K562 (cell line): ENCODE data around the gene TMCO4. TPM values are rescaled to one million over a fixed set of nuclear protein-coding genes. Genes with fewer than 3 reads are reported as not detected.

ENCODE experiments used
- ATAC-seq: fragments of 200-7000 bp; cut with Tn5 transposase; 3 replicates; pipeline ENCODE4 v1.9.1; 2020; ENCODE audit warnings: moderate library complexity
- BruUV-seq: library from RNA; stranded (reverse); fragments of 400-500 nt; replicated peaks from 2 replicates; lab custom pipeline; 2021; lab: Mats Ljungman, UMichigan
- CTCF ChIA-PET: fragments of 300-600 bp; formaldehyde crosslinking; extraction: SDS; loops from one replicate; lab custom pipeline; 2021; ENCODE audit warnings: low intra/inter-chr PET ratio; lab: Yijun Ruan, JAX
- POLR2A ChIA-PET: fragments of 300-600, 350-650 bp; sonication (Branson Sonifier 250); formaldehyde crosslinking; extraction: SDS; loops from one replicate; lab custom pipeline; 2021; ENCODE audit warnings: antibody characterized with exemption, inconsistent platforms; lab: Yijun Ruan, JAX
- DNase-seq, 4 experiments: peaks; one replicate each; pipeline versions ENCODE4 v3.0.0 to v3.0.0-alpha.2; 2011 to 2018; ENCODE audit warnings: low spot score in 3 of 4, mixed read lengths in 3 of 4; ENCODE audit errors: extremely low read depth in 1 of 4
- FAIRE-seq: peaks from 2 replicates; lab custom pipeline; 2011; peaks lifted over from hg19 to GRCh38; lab: Jason Lieb, UNC
- H2AFZ ChIP-seq: 2 replicates; pipeline ENCODE4 v1.6.0; 2011; ENCODE audit warnings: low read depth, low read length, control low read depth, inconsistent platforms
- H3K27ac ChIP-seq: fragments of 200-600 bp; 3 replicates; pipeline ENCODE4 v1.8.0; 2011; ENCODE audit warnings: low read depth, mild to moderate bottlenecking, control low read depth, inconsistent platforms, low read length, moderate library complexity, mixed read lengths; ENCODE audit errors: extremely low read depth
- H3K27me3 ChIP-seq, 2 experiments: fragments of 300-600 bp in 1 of 2; 2 replicates in 1 of 2; 3 replicates in 1 of 2; pipeline versions ENCODE4 v1.6.0 to v1.8.0; 2011; ENCODE audit warnings: inconsistent platforms in 2 of 2, low read length in 2 of 2, mild to moderate bottlenecking in 1 of 2, mixed read lengths in 1 of 2, moderate library complexity in 1 of 2; ENCODE audit not compliant: control insufficient read depth in 2 of 2, insufficient read depth in 2 of 2
- H3K36me3 ChIP-seq: fragments of 300-600 bp; 3 replicates; pipeline ENCODE4 v1.8.0; 2011; ENCODE audit warnings: mild to moderate bottlenecking, low read length, inconsistent platforms; ENCODE audit not compliant: control insufficient read depth, insufficient read depth
- H3K4me1 ChIP-seq, 2 experiments: fragments of 200-600 bp in 1 of 2; replicated peaks in 1 of 2; 2 replicates in 1 of 2; 3 replicates in 1 of 2; pipeline versions ENCODE4 v1.5.1 to v1.8.0; 2011; ENCODE audit warnings: inconsistent platforms in 2 of 2, low read length in 2 of 2, mild to moderate bottlenecking in 1 of 2, mixed read lengths in 1 of 2, moderate library complexity in 1 of 2; ENCODE audit not compliant: control insufficient read depth in 2 of 2, insufficient read depth in 2 of 2
- H3K4me2 ChIP-seq: 2 replicates; pipeline ENCODE4 v1.6.1; 2011; ENCODE audit warnings: low read length, control low read depth, inconsistent platforms, mixed read lengths; ENCODE audit not compliant: insufficient read depth
- H3K4me3 ChIP-seq: fragments of 200-600 bp; sonication (generic), shearing (Covaris generic); 2 replicates; pipeline ENCODE4 v1.5.1; 2016; ENCODE audit warnings: control low read depth, inconsistent platforms
- H3K79me2 ChIP-seq: fragments of 200-600 bp; 3 replicates; pipeline ENCODE4 v1.8.0; 2011; ENCODE audit warnings: low read length, inconsistent platforms; ENCODE audit not compliant: control insufficient read depth, insufficient read depth
- H3K9ac ChIP-seq, 2 experiments: 2 replicates each; pipeline versions ENCODE4 v1.6.0 to v1.6.1; 2011; ENCODE audit warnings: low read depth in 2 of 2, low read length in 2 of 2, control low read depth in 1 of 2, inconsistent platforms in 1 of 2, mild to moderate bottlenecking in 1 of 2, mixed read lengths in 1 of 2; ENCODE audit not compliant: insufficient read depth in 1 of 2
- H3K9me1 ChIP-seq: one replicate; pipeline ENCODE4 v1.6.0; 2011; ENCODE audit warnings: inconsistent platforms, mild to moderate bottlenecking, low read length, moderate library complexity; ENCODE audit not compliant: control insufficient read depth, insufficient read depth
- H3K9me3 ChIP-seq: replicated peaks from 2 replicates; pipeline ENCODE4 v1.5.1; 2011; ENCODE audit warnings: low read depth, low read length, inconsistent platforms; ENCODE audit not compliant: control insufficient read depth, insufficient read depth
- H4K20me1 ChIP-seq: replicated peaks from 2 replicates; pipeline ENCODE4 v1.6.1; 2011; ENCODE audit warnings: low read length, inconsistent platforms, mixed read lengths; ENCODE audit not compliant: control insufficient read depth, insufficient read depth
- BCOR ChIP-seq: fragments of 450-650 bp; IDR thresholded peaks from 2 replicates; pipeline ENCODE4 v1.6.1; 2016
- IRF1 ChIP-seq: sonication (generic); formaldehyde crosslinking; IDR thresholded peaks from 2 replicates; pipeline ENCODE4 v1.8.0; 2022; ENCODE audit warnings: missing genetic modification reagents, mild to moderate bottlenecking, borderline replicate concordance
- KAT2B ChIP-seq: IDR thresholded peaks from one replicate; pipeline ENCODE4 v1.6.1; 2012; ENCODE audit warnings: low read depth, mild to moderate bottlenecking, control low read depth, inconsistent platforms, low read length, moderate library complexity
- PHB2 ChIP-seq: fragments of 450-650 bp; IDR thresholded peaks from 2 replicates; pipeline ENCODE4 v1.6.1; 2017; ENCODE audit warnings: low read depth
- PHF21A ChIP-seq: fragments of 450-650 bp; IDR thresholded peaks from 2 replicates; pipeline ENCODE4 v1.6.1; 2017; ENCODE audit warnings: low read depth, borderline replicate concordance
- PTRF ChIP-seq: fragments of 450-650 bp; IDR thresholded peaks from 2 replicates; pipeline ENCODE4 v1.6.1; 2016; ENCODE audit warnings: mild to moderate bottlenecking, missing genetic modification characterization, missing compliant biosample characterization
- RNF219 ChIP-seq: fragments of 250-450 bp; sonication (Bioruptor Pico); IDR thresholded peaks from 2 replicates; pipeline ENCODE4 v1.5.0; 2022; ENCODE audit warnings: mild to moderate bottlenecking
- SMARCB1 ChIP-seq: IDR thresholded peaks from 2 replicates; pipeline ENCODE4 v1.6.1; 2011; ENCODE audit warnings: improper control_type of control experiment, low read depth; ENCODE audit not compliant: insufficient read length
- TCF3 ChIP-seq: sonication (generic); formaldehyde crosslinking; IDR thresholded peaks from 2 replicates; pipeline ENCODE4 v1.4.0; 2020; ENCODE audit warnings: mild to moderate bottlenecking, missing genetic modification reagents
- THAP7 ChIP-seq: fragments of 250-450 bp; sonication (Bioruptor Pico); IDR thresholded peaks from 2 replicates; pipeline ENCODE4 v1.5.0; 2021
- XRCC3 ChIP-seq: fragments of 450-650 bp; IDR thresholded peaks from 2 replicates; pipeline ENCODE4 v1.6.1; 2017; ENCODE audit warnings: mild to moderate bottlenecking, moderate library complexity
- ZEB2 ChIP-seq: fragments of 450-650 bp; IDR thresholded peaks from 2 replicates; pipeline ENCODE4 v1.6.1; 2016
- ZNF717 ChIP-seq: fragments of 250-450 bp; sonication (Bioruptor Pico); IDR thresholded peaks from 2 replicates; pipeline ENCODE4 v1.5.0; 2021
- ZSCAN29 ChIP-seq: fragments of 450-650 bp; IDR thresholded peaks from 2 replicates; pipeline ENCODE4 v1.6.1; 2017
- WGBS: fragments of 100-300 bp; shearing (Covaris generic); methylation state at CpG from one replicate; pipeline ENCODE4 v1.1.6; 2016; ENCODE audit warnings: low coverage, mixed read lengths; ENCODE audit not compliant: insufficient coverage; ENCODE audit errors: missing lambda C conversion rate; 5-methylcytosine and 5-hydroxymethylcytosine counted together
- in situ Hi-C: fragments of 300-500 bp; cut with MboI; formaldehyde crosslinking; loops from 4 replicates; pipeline ENCODE4 v1.15.0; 2018; ENCODE audit warnings: inconsistent platforms, mixed read lengths
- intact Hi-C: fragments of 100-400 bp; cut with micrococcal nuclease; formaldehyde crosslinking; loops from 2 replicates; pipeline ENCODE4 v1.14.2; 2022
- polyA plus RNA-seq, 8 experiments: library from polyadenylated mRNA; depleted of rRNA in 4 of 8; stranded (reverse) in 5 of 8; unstranded in 3 of 8; fragments of >200 nt; fragmentation: Nextera tagmentation in 2 of 8; fragmentation: Illumina TruSeq in 1 of 8; extraction: Ambion mirVana in 2 of 8; extraction: Trizol in 1 of 8; gene quantifications; 2 replicates each; pipeline versions ENCODE4 v1.2.1 to v1.2.3, GENCODE V29; 2011 to 2014; ENCODE audit warnings: inconsistent platforms in 1 of 8, missing spikeins in 1 of 8
- total RNA-seq, 7 experiments: library from RNA; depleted of rRNA in 6 of 7; stranded (reverse); fragments of >200 nt in 6 of 7; fragmentation: Illumina TruSeq in 2 of 7; extraction: Trizol in 2 of 7; gene quantifications; 2 replicates each; pipeline versions ENCODE4 v1.2.1 to v1.2.3, GENCODE V29; 2011 to 2021; ENCODE audit warnings: low replicate concordance in 1 of 7
- TF ChIP-seq, protein P1 (sequence below), 3 experiments: fragments of 200-800 bp in 1 of 3; sonication (Bioruptor generic) in 1 of 3; sonication (generic) in 1 of 3; formaldehyde crosslinking in 1 of 3; IDR thresholded peaks; 2 replicates each; pipeline versions ENCODE4 v1.6.1 to v1.8.0; 2016 to 2022; ENCODE audit warnings: mild to moderate bottlenecking in 2 of 3, missing compliant biosample characterization in 2 of 3, missing genetic modification characterization in 2 of 3, missing genetic modification reagents in 1 of 3
- TF ChIP-seq, protein P2 (sequence below): fragments of 450-650 bp; IDR thresholded peaks from 2 replicates; pipeline ENCODE4 v1.6.1; 2018; ENCODE audit not compliant: partially characterized antibody

Gene TMCO4
- total and polyA plus RNA-seq, 9 of the 15 experiments (the other 6 are each of a cell fraction or from before 2014, with no cell fraction given), result 0.06 to 2.1 (median 1.2) TPM

DNA sequence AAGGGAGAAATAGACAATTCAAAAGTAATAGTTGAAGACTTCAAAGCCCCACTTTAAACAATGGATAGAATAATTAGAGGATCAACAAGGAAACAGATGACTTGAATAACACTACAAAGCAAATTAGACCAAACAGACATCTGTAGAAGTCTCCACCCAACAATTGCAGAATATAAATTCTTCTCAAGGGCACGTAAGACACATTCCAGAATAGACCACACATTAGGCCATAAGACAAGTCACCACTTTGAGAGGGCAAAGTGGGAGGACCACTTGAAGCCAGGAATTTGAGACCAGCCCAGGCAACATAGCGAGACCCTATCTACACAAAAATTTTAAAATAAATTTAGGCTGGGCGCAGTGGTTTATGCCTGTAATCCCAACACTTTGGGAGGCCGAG is 35.9 kb upstream of the TMCO4 start:
- WGBS, result 3% methylated on average over 4 of the region's 4 CpGs
- H3K9me3 ChIP-seq, result no peaks in the 10 kb centered on the region
- H3K36me3 ChIP-seq, result no peaks in the 10 kb centered on the region
- no peak overlapping the region for H3K4me2 ChIP-seq
- POLR2A ChIA-PET, result no interaction called here
- in situ Hi-C loops, result loop anchor here (5.0 kb wide), 1 partner anchor 37 kb away; no protein-coding TSS in a partner anchor
- H3K9me1 ChIP-seq, result no peaks in the 10 kb centered on the region
- no peaks in the 10 kb centered on the region; a peak in 1 of 5 replicates for H3K4me1 ChIP-seq
- no TSS peak for BruUV-seq
- no peak for ATAC-seq
- H4K20me1 ChIP-seq, result no peaks in the 10 kb centered on the region
- H2AFZ ChIP-seq, result no peak overlapping the region
- no peak for FAIRE-seq
- intact Hi-C loops, result no loop called here
- CTCF ChIA-PET, result no interaction called here
- no peak for DNase-seq
- no peak overlapping the region for H3K4me3 ChIP-seq
- no peaks in the 10 kb centered on the region for H3K79me2 ChIP-seq
- H3K9ac ChIP-seq, result no peak overlapping the region
- peaks cover 5 to 13% of the 10 kb centered on the region in 2 experiments; a peak in 4 of 5 replicates for H3K27me3 ChIP-seq
- no peak overlapping the region for H3K27ac ChIP-seq
- TF ChIP-seq KAT2B (no peak), SMARCB1 (no peak), PTRF (no peak), PHB2 (no peak), XRCC3 (no peak), ZEB2 (no peak), PHF21A (no peak), IRF1 (CRISPR knock-in tag) (no peak), TCF3 (CRISPR knock-in tag) (no peak), THAP7 (CRISPR knock-in tag) (no peak), ZSCAN29 (no peak), RNF219 (CRISPR knock-in tag) (no peak), BCOR (no peak), ZNF717 (CRISPR knock-in tag) (no peak)
- TF ChIP-seq, protein P1, sequence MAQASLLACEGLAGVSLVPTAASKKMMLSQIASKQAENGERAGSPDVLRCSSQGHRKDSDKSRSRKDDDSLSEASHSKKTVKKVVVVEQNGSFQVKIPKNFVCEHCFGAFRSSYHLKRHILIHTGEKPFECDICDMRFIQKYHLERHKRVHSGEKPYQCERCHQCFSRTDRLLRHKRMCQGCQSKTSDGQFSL (CRISPR knock-in tag; IDR thresholded peaks at IDR 0.05), result no peak
- TF ChIP-seq, protein P1 (tag; IDR thresholded peaks at IDR 0.05), result no peak
- TF ChIP-seq, protein P2, sequence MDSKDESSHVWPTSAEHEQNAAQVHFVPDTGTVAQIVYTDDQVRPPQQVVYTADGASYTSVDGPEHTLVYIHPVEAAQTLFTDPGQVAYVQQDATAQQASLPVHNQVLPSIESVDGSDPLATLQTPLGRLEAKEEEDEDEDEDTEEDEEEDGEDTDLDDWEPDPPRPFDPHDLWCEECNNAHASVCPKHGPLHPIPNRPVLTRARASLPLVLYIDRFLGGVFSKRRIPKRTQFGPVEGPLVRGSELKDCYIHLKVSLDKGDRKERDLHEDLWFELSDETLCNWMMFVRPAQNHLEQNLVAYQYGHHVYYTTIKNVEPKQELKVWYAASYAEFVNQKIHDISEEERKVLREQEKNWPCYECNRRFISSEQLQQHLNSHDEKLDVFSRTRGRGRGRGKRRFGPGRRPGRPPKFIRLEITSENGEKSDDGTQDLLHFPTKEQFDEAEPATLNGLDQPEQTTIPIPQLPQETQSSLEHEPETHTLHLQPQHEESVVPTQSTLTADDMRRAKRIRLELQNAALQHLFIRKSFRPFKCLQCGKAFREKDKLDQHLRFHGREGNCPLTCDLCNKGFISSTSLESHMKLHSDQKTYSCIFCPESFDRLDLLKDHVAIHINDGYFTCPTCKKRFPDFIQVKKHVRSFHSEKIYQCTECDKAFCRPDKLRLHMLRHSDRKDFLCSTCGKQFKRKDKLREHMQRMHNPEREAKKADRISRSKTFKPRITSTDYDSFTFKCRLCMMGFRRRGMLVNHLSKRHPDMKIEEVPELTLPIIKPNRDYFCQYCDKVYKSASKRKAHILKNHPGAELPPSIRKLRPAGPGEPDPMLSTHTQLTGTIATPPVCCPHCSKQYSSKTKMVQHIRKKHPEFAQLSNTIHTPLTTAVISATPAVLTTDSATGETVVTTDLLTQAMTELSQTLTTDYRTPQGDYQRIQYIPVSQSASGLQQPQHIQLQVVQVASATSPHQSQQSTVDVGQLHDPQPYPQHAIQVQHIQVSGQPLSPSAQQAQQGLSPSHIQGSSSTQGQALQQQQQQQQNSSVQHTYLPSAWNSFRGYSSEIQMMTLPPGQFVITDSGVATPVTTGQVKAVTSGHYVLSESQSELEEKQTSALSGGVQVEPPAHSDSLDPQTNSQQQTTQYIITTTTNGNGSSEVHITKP, result no peak
